NCI-H1417 treated with DMSO at 0.1 percent for 48 hours (cell line): Measurements from ENCODE around the gene COL23A1.
"Not testable (repeated sequence)": the region's sequence is repeated elsewhere in the genome, so short reads cannot be mapped to it uniquely, and the experiment has no call there.

ENCODE experiments used
- DNase-seq: peaks from one replicate; lab custom pipeline; 2025; lab: John Stamatoyannopoulos, UW

The COL23A1 gene

GRCh38 chr5:178264044-178264443 is 326.1 kb downstream of the COL23A1 start:
- no peak for DNase-seq

GRCh38 chr5:178261666-178262600 is 328.3 kb downstream of the COL23A1 start:
- no peak for DNase-seq

GRCh38 chr5:178259623-178260536 is 330.3 kb downstream of the COL23A1 start:
- DNase-seq, result no peak

DNA sequence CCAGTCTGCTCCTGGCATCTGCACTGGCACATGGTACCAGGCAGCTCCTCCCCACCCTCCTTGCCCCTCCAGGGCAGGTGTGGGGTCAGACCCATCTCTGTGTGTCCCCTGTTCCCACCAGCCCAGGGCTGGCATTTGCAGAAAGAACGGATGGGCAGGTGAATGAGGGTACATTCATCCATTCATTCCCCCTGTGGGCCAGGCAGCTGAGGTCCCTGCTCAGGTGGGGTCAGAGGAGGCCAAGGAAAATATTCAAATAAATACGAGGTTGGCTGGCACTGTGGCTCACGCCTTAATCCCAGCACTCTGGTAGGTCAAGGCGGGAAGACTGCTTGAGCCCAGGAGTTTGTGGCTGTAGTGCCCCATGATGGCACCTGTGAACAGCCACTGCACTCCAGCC is 332.5 kb downstream of the COL23A1 start:
- no peak for DNase-seq

GRCh38 chr5:178256746-178257145 is 333.4 kb downstream of the COL23A1 start:
- DNase-seq, result no peak

GRCh38 chr5:178253632-178254031 is 336.6 kb downstream of the COL23A1 start:
- not testable (repeated sequence) for DNase-seq

GRCh38 chr5:178252258-178252657 is 337.9 kb downstream of the COL23A1 start:
- DNase-seq, result no peak

GRCh38 chr5:178250263-178250662 is 339.9 kb downstream of the COL23A1 start:
- DNase-seq, result no peak

- DNase-seq, result no peak
Observed at GRCh38 chr5:178249191-178249989, 340.8 kb downstream of the COL23A1 start.

DNA sequence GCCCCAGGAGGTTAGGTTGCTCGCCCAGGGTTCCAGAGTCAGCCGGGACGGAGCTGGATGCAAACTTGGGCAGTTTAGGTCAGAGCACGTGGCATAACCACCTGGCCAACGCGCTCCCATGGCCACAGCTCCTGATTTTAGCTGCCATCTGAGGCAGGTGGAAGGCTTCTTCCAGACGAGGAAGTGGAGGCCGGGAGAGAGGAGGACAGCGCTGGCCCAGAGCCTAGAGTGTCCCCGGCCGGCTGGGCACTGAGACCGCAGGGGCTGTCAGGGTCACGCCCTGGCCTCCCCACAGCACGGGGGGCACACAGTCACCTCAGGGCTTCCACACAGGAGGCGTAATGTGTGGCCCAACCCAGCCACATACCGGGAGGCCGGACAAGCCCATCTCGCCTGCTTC is 341.4 kb downstream of the COL23A1 start:
- no peak for DNase-seq

- DNase-seq, result no peak
Observed at GRCh38 chr5:178247481-178248456, 342.4 kb downstream of the COL23A1 start.

GRCh38 chr5:178246624-178247279 is 343.4 kb downstream of the COL23A1 start:
- DNase-seq, result no peak

- DNase-seq, result no peak
Observed at GRCh38 chr5:178245389-178245788, 344.8 kb downstream of the COL23A1 start.

DNA sequence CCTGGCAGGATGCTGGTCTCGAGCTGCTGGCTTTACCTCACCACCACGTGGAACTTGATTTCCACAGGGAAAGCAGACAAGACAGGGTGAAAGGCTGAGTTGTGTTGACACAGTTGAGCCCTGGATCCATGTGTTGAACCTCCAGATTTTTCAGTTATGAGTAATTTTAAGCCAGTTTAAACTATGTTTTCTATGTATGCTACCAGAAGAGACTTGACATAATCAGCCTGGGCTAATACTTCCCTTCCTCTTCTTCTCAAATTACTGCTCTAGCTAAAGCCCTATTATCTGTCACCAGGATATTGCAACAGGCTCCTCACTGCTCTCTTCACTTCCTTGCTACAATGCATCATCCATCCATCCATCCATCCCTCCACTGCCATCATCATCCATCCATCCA is 345.6 kb downstream of the COL23A1 start:
- no peak for DNase-seq

- DNase-seq, result no peak
Observed at GRCh38 chr5:178242416-178242815, 347.8 kb downstream of the COL23A1 start.

GRCh38 chr5:178241688-178242231 is 348.4 kb downstream of the COL23A1 start:
- DNase-seq, result no peak

GRCh38 chr5:178241231-178241663 is 348.9 kb downstream of the COL23A1 start:
- DNase-seq, result no peak

- DNase-seq, result no peak
Observed at GRCh38 chr5:178240766-178241165, 349.4 kb downstream of the COL23A1 start.

- DNase-seq, result no peak
Observed at GRCh38 chr5:178240341-178240741, 349.9 kb downstream of the COL23A1 start.
